HEK293 (cell line): ENCODE data around the gene CBX2.

Experiments used
- CTCF ChIA-PET: fragments of 350-600 bp; formaldehyde crosslinking; extraction: SDS; loops from one replicate; lab custom pipeline; 2021; ENCODE audit warnings: antibody characterized with exemption; lab: Yijun Ruan, JAX
- POLR2A ChIA-PET: fragments of 300-600 bp; formaldehyde crosslinking; extraction: SDS; loops from one replicate; lab custom pipeline; 2020; ENCODE audit warnings: antibody characterized with exemption, inconsistent platforms; lab: Yijun Ruan, JAX
- H3K27ac ChIP-seq: fragments of 200-500 bp; sonication (Bioruptor generic); 2 replicates; pipeline ENCODE4 v1.5.1; 2014; ENCODE audit warnings: low read depth, low read length, control low read depth, inconsistent platforms; ENCODE audit errors: extremely low read depth
- H3K36me3 ChIP-seq, 2 experiments: fragments of 200-500 bp in 1 of 2; sonication (Bioruptor generic) in 1 of 2; 1 replicate in 1 of 2; 2 replicates in 1 of 2; pipeline ENCODE4 v1.5.1; 2014 to 2017; ENCODE audit warnings: inconsistent platforms in 2 of 2, low read length in 2 of 2; ENCODE audit not compliant: control insufficient read depth in 2 of 2, insufficient read depth in 1 of 2
- H3K4me1 ChIP-seq: fragments of 200-500 bp; sonication (Bioruptor generic); 2 replicates; pipeline ENCODE4 v1.5.1; 2014; ENCODE audit warnings: mild to moderate bottlenecking, low read length, inconsistent platforms; ENCODE audit not compliant: control insufficient read depth, insufficient read depth
- H3K4me3 ChIP-seq: 2 replicates; pipeline ENCODE4 v1.5.1; 2011; ENCODE audit warnings: low read depth, mild to moderate bottlenecking, control low read depth, low read length, moderate library complexity
- H3K9me3 ChIP-seq: fragments of 200-500 bp; sonication (Bioruptor generic); 2 replicates; pipeline ENCODE4 v1.5.1; 2014; ENCODE audit warnings: low read depth, low read length, inconsistent platforms; ENCODE audit not compliant: control insufficient read depth, insufficient read depth
- BCL6B ChIP-seq: fragments of 450-650 bp; formaldehyde crosslinking; IDR thresholded peaks from 2 replicates; pipeline ENCODE4 v1.5.1; 2017; ENCODE audit warnings: missing biosample characterization, missing genetic modification characterization
- HOXC10 ChIP-seq: sonication (generic); formaldehyde crosslinking; IDR thresholded peaks from 2 replicates; pipeline ENCODE4 v1.8.1; 2023; ENCODE audit warnings: mild to moderate bottlenecking, missing genetic modification reagents
- KLF1 ChIP-seq: fragments of 450-650 bp; formaldehyde crosslinking; IDR thresholded peaks from 2 replicates; pipeline ENCODE4 v1.5.1; 2016; ENCODE audit warnings: missing biosample characterization, missing genetic modification characterization
- KLF9 ChIP-seq: fragments of 450-650 bp; formaldehyde crosslinking; IDR thresholded peaks from 2 replicates; pipeline ENCODE4 v1.5.1; 2016; ENCODE audit warnings: missing biosample characterization, missing genetic modification characterization, low read depth
- SETDB1 ChIP-seq: IDR thresholded peaks from one replicate; pipeline ENCODE4 v1.6.1; 2017; ENCODE audit warnings: mild to moderate bottlenecking, low read length, moderate library complexity, mixed read lengths; ENCODE audit not compliant: insufficient read length
- TRIM28 ChIP-seq: IDR thresholded peaks from 2 replicates; pipeline ENCODE4 v1.6.1; 2011; ENCODE audit warnings: low read length, control low read depth, borderline replicate concordance
- YY2 ChIP-seq: fragments of 450-650 bp; formaldehyde crosslinking; IDR thresholded peaks from 2 replicates; pipeline ENCODE4 v1.5.1; 2016; ENCODE audit warnings: missing biosample characterization, missing genetic modification characterization
- ZBTB21 ChIP-seq: fragments of 450-650 bp; formaldehyde crosslinking; IDR thresholded peaks from 2 replicates; pipeline ENCODE4 v1.5.1; 2017; ENCODE audit warnings: missing biosample characterization, missing genetic modification characterization
- ZBTB44 ChIP-seq: fragments of 450-650 bp; IDR thresholded peaks from 2 replicates; pipeline ENCODE4 v1.5.1; 2018; ENCODE audit warnings: missing biosample characterization, mild to moderate bottlenecking, missing genetic modification characterization
- ZNF146 ChIP-seq: fragments of 450-650 bp; formaldehyde crosslinking; IDR thresholded peaks from 2 replicates; pipeline ENCODE4 v1.5.1; 2016; ENCODE audit warnings: missing biosample characterization, missing genetic modification characterization
- ZNF148 ChIP-seq: fragments of 450-650 bp; formaldehyde crosslinking; IDR thresholded peaks from 2 replicates; pipeline ENCODE4 v1.5.0; 2017; ENCODE audit warnings: missing biosample characterization, missing genetic modification characterization, borderline replicate concordance
- ZNF302 ChIP-seq: fragments of 450-650 bp; formaldehyde crosslinking; IDR thresholded peaks from 2 replicates; pipeline ENCODE4 v1.5.1; 2016; ENCODE audit warnings: missing biosample characterization, missing genetic modification characterization, low read depth
- ZNF416 ChIP-seq: fragments of 450-650 bp; formaldehyde crosslinking; IDR thresholded peaks from 2 replicates; pipeline ENCODE4 v1.5.1; 2016; ENCODE audit warnings: missing biosample characterization, missing genetic modification characterization
- ZNF510 ChIP-seq: fragments of 450-650 bp; formaldehyde crosslinking; IDR thresholded peaks from 2 replicates; pipeline ENCODE4 v1.5.1; 2018; ENCODE audit warnings: mild to moderate bottlenecking, missing genetic modification characterization, missing biosample characterization; ENCODE audit not compliant: insufficient replicate concordance
- ZNF530 ChIP-seq: fragments of 450-650 bp; formaldehyde crosslinking; IDR thresholded peaks from 2 replicates; pipeline ENCODE4 v1.5.1; 2016; ENCODE audit warnings: low read depth, missing biosample characterization, missing genetic modification characterization
- ZNF704 ChIP-seq: fragments of 450-650 bp; formaldehyde crosslinking; IDR thresholded peaks from 2 replicates; pipeline ENCODE4 v1.5.1; 2016; ENCODE audit warnings: missing biosample characterization, missing genetic modification characterization
- ZNF776 ChIP-seq: fragments of 450-650 bp; formaldehyde crosslinking; IDR thresholded peaks from 2 replicates; pipeline ENCODE4 v1.5.0; 2017; ENCODE audit warnings: missing biosample characterization, missing genetic modification characterization, borderline replicate concordance
- ZNF843 ChIP-seq: fragments of 450-650 bp; formaldehyde crosslinking; IDR thresholded peaks from 2 replicates; pipeline ENCODE4 v1.5.1; 2016; ENCODE audit warnings: missing biosample characterization, missing genetic modification characterization
- ZSCAN30 ChIP-seq: fragments of 450-650 bp; IDR thresholded peaks from 2 replicates; pipeline ENCODE4 v1.5.1; 2018; ENCODE audit warnings: missing biosample characterization, mild to moderate bottlenecking, missing genetic modification characterization, moderate library complexity
- TF ChIP-seq, protein P1 (sequence below): fragments of 450-650 bp; formaldehyde crosslinking; IDR thresholded peaks from 2 replicates; pipeline ENCODE4 v1.5.1; 2017; ENCODE audit warnings: missing biosample characterization, missing genetic modification characterization
- TF ChIP-seq, protein P2 (sequence below): fragments of 450-650 bp; formaldehyde crosslinking; IDR thresholded peaks from 2 replicates; pipeline ENCODE4 v1.5.1; 2016; ENCODE audit warnings: missing biosample characterization, missing genetic modification characterization
- TF ChIP-seq, protein P3 (sequence below): fragments of 450-650 bp; formaldehyde crosslinking; IDR thresholded peaks from 2 replicates; pipeline ENCODE4 v1.5.1; 2016; ENCODE audit warnings: missing biosample characterization, missing genetic modification characterization

The CBX2 gene

GRCh38 chr17:79732254-79732653 is 45.7 kb upstream of the CBX2 start:
- POLR2A ChIA-PET, result interaction anchor here (0.6 kb wide), 1 partner anchor 1723 kb away, joined by 6 read pairs; no protein-coding TSS in a partner anchor
- TF ChIP-seq, protein P1, sequence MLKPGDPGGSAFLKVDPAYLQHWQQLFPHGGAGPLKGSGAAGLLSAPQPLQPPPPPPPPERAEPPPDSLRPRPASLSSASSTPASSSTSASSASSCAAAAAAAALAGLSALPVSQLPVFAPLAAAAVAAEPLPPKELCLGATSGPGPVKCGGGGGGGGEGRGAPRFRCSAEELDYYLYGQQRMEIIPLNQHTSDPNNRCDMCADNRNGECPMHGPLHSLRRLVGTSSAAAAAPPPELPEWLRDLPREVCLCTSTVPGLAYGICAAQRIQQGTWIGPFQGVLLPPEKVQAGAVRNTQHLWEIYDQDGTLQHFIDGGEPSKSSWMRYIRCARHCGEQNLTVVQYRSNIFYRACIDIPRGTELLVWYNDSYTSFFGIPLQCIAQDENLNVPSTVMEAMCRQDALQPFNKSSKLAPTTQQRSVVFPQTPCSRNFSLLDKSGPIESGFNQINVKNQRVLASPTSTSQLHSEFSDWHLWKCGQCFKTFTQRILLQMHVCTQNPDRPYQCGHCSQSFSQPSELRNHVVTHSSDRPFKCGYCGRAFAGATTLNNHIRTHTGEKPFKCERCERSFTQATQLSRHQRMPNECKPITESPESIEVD (tag by site-specific recombination), result no peak
- TF ChIP-seq ZNF704, result no peak
- TF ChIP-seq, protein P2, sequence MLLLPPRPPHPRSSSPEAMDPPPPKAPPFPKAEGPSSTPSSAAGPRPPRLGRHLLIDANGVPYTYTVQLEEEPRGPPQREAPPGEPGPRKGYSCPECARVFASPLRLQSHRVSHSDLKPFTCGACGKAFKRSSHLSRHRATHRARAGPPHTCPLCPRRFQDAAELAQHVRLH (tag by site-specific recombination), result no peak
- no peak for TF ChIP-seq ZNF302 (tag by site-specific recombination)
- no peak for TF ChIP-seq ZNF416 (tag by site-specific recombination)
- no peak for TF ChIP-seq ZBTB44 (tag by site-specific recombination)
- TF ChIP-seq ZNF530, result no peak
- no peak for TF ChIP-seq ZNF843
- TF ChIP-seq ZSCAN30 (tag by site-specific recombination), result no peak
- Histone ChIP-seq H3K4me1 (no peaks in the 10 kb centered on the region), H3K9me3 (no peaks in the 10 kb centered on the region), H3K36me3 (no peaks in the 10 kb centered on the region), H3K4me3 (no peak overlapping the region), H3K27ac (no peak overlapping the region)
- CTCF ChIA-PET, result interaction anchor here (0.9 to 2.0 kb wide), 3 partner anchors 9 to 277 kb away, joined by 3 to 9 read pairs (median 3); no protein-coding TSS in a partner anchor

DNA sequence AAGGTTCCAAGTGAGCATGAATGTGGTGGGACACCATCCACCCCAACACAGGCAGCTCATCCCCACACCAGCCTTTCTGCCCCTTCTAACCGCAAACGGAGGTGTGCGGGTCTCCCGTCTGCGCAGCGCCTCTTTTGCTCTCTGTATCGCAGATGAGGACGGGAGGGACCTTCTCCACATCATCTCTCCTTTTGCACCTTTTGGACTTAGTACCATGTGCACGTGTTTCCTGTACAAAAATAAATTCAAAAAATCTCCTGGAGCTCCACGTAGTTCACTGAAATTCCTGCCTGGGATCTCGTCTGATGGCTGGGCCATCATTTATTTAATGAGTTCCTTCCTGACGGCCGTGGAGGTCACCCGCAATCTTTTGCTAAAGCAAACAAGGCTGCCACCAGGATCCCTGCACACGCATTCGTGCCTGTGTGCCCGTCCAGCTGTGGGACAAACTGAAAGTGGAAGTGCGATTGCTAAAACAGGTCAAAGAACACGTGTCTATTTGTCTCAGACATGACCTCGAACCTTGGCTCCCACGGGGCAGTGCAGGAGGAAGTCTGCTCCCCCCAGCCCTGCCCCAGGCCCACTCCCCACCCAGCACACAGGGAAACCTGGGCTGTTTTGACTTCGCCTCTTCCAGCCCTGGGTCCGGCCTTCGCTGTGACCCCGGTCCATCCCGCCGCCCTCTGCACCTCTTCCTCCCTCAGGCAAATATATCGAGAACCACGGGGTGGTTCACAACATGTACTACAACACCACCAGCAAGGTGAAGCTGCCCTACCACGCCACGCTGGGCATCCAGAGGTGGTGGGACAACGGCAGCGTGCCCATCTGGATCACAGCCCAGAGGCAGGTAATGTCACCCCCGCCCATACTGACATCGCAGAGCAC is 44.9 kb upstream of the CBX2 start:
- H3K4me3 ChIP-seq, result no peak overlapping the region
- no peaks in the 10 kb centered on the region for H3K4me1 ChIP-seq
- no peak overlapping the region for H3K27ac ChIP-seq
- POLR2A ChIA-PET, result interaction anchor here (0.6 kb wide), 1 partner anchor 1724 kb away, joined by 6 read pairs; no protein-coding TSS in a partner anchor
- H3K9me3 ChIP-seq, result no peaks in the 10 kb centered on the region
- no peaks in the 10 kb centered on the region for H3K36me3 ChIP-seq
- TF ChIP-seq ZNF510 (tag by site-specific recombination) (no peak), YY2 (tag by site-specific recombination) (no peak), ZNF146 (tag by site-specific recombination) (no peak), KLF9 (no peak), ZNF776 (tag by site-specific recombination) (no peak), ZNF148 (tag by site-specific recombination) (no peak), HOXC10 (CRISPR knock-in tag) (no peak), ZBTB21 (tag by site-specific recombination) (no peak), KLF1 (tag by site-specific recombination) (no peak), BCL6B (tag by site-specific recombination) (no peak), SETDB1 (no peak), TRIM28 (no peak)
- TF ChIP-seq, protein P3, sequence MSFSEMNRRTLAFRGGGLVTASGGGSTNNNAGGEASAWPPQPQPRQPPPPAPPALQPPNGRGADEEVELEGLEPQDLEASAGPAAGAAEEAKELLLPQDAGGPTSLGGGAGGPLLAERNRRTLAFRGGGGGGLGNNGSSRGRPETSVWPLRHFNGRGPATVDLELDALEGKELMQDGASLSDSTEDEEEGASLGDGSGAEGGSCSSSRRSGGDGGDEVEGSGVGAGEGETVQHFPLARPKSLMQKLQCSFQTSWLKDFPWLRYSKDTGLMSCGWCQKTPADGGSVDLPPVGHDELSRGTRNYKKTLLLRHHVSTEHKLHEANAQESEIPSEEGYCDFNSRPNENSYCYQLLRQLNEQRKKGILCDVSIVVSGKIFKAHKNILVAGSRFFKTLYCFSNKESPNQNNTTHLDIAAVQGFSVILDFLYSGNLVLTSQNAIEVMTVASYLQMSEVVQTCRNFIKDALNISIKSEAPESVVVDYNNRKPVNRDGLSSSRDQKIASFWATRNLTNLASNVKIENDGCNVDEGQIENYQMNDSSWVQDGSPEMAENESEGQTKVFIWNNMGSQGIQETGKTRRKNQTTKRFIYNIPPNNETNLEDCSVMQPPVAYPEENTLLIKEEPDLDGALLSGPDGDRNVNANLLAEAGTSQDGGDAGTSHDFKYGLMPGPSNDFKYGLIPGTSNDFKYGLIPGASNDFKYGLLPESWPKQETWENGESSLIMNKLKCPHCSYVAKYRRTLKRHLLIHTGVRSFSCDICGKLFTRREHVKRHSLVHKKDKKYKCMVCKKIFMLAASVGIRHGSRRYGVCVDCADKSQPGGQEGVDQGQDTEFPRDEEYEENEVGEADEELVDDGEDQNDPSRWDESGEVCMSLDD (tag by site-specific recombination), result no peak
- CTCF ChIA-PET, result interaction anchor here (0.7 to 2.0 kb wide), 4 partner anchors 8 to 276 kb away, joined by 3 to 9 read pairs (median 3); no protein-coding TSS in a partner anchor
